ENCODE measurements around the gene LBX2. TPM values are rescaled to one million over a fixed set of nuclear protein-coding genes. Genes with fewer than 3 reads are reported as not detected.

Gene LBX2
- total and polyA plus RNA-seq, 2 experiments from 2014 or later = 0.24 to 0.57 TPM

DNA sequence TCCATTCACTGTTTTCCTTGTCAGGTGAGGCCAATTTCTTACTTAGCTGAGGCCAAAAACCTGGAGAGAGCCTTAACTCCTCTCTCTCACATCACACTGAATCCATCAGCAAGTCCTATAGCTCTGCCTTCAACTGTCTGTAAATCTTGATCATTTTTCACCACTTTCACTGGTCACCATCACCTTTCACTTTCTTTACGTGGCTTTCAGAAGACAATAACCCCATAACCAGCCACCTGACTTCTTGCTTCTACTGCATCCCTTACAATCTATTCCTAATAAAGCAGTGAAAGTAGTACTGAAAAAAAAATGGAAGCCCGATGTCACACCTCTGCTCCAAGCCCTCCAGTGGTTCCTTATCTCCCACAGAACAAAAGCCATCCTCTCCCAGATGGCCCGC lies 46.6 kb upstream of the LBX2 start:
- no peak overlapping the region for H2AFZ ChIP-seq
- no peak overlapping the region for H3K4me3 ChIP-seq
- H3K27ac ChIP-seq (ENCODE audit: low read depth) = no peak overlapping the region
- Mint-ChIP-seq H3K9me3 (peaks cover 3% of the 10 kb centered on the region; the same call in 1 of the 3 replicates), H3K36me3 (ENCODE audit: low read depth) (peaks cover 6% of the 10 kb centered on the region; the same call in 1 of the 3 replicates), H3K27ac (no peak overlapping the region), H3K4me3 (no peak overlapping the region), H3K4me1 (peaks cover 16% of the 10 kb centered on the region; the same call in 2 of the 3 replicates), H3K27me3 (ENCODE audit: insufficient read depth, low read depth, poor library complexity) (peaks cover 36% of the 10 kb centered on the region)
- no peak for TF ChIP-seq CREB1 (CRISPR knock-in tag; IDR thresholded peaks at IDR 0.05; ENCODE audit: low read depth)
- TF ChIP-seq, protein P1, sequence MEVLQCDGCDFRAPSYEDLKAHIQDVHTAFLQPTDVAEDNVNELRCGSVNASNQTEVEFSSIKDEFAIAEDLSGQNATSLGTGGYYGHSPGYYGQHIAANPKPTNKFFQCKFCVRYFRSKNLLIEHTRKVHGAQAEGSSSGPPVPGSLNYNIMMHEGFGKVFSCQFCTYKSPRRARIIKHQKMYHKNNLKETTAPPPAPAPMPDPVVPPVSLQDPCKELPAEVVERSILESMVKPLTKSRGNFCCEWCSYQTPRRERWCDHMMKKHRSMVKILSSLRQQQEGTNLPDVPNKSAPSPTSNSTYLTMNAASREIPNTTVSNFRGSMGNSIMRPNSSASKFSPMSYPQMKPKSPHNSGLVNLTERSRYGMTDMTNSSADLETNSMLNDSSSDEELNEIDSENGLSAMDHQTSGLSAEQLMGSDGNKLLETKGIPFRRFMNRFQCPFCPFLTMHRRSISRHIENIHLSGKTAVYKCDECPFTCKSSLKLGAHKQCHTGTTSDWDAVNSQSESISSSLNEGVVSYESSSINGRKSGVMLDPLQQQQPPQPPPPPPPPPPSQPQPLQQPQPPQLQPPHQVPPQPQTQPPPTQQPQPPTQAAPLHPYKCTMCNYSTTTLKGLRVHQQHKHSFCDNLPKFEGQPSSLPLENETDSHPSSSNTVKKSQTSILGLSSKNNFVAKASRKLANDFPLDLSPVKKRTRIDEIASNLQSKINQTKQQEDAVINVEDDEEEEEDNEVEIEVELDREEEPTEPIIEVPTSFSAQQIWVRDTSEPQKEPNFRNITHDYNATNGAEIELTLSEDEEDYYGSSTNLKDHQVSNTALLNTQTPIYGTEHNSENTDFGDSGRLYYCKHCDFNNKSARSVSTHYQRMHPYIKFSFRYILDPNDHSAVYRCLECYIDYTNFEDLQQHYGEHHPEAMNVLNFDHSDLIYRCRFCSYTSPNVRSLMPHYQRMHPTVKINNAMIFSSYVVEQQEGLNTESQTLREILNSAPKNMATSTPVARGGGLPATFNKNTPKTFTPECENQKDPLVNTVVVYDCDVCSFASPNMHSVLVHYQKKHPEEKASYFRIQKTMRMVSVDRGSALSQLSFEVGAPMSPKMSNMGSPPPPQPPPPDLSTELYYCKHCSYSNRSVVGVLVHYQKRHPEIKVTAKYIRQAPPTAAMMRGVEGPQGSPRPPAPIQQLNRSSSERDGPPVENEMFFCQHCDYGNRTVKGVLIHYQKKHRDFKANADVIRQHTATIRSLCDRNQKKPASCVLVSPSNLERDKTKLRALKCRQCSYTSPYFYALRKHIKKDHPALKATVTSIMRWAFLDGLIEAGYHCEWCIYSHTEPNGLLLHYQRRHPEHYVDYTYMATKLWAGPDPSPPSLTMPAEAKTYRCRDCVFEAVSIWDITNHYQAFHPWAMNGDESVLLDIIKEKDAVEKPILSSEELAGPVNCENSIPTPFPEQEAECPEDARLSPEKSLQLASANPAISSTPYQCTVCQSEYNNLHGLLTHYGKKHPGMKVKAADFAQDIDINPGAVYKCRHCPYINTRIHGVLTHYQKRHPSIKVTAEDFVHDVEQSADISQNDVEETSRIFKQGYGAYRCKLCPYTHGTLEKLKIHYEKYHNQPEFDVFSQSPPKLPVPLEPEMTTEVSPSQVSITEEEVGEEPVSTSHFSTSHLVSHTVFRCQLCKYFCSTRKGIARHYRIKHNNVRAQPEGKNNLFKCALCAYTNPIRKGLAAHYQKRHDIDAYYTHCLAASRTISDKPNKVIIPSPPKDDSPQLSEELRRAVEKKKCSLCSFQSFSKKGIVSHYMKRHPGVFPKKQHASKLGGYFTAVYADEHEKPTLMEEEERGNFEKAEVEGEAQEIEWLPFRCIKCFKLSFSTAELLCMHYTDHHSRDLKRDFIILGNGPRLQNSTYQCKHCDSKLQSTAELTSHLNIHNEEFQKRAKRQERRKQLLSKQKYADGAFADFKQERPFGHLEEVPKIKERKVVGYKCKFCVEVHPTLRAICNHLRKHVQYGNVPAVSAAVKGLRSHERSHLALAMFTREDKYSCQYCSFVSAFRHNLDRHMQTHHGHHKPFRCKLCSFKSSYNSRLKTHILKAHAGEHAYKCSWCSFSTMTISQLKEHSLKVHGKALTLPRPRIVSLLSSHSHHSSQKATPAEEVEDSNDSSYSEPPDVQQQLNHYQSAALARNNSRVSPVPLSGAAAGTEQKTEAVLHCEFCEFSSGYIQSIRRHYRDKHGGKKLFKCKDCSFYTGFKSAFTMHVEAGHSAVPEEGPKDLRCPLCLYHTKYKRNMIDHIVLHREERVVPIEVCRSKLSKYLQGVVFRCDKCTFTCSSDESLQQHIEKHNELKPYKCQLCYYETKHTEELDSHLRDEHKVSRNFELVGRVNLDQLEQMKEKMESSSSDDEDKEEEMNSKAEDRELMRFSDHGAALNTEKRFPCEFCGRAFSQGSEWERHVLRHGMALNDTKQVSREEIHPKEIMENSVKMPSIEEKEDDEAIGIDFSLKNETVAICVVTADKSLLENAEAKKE (CRISPR knock-in tag; IDR thresholded peaks at IDR 0.05) = no peak
- peaks cover 63% of the 10 kb centered on the region for H3K27me3 ChIP-seq (ENCODE audit: insufficient read depth)
- peaks cover 9% of the 10 kb centered on the region; the same call in 1 of the 2 replicates for H3F3A ChIP-seq (replicated peaks; ENCODE audit: low read depth)
- H3K4me2 ChIP-seq = no peak overlapping the region
- H3K4me1 ChIP-seq (ENCODE audit: insufficient read depth) = peaks cover 7% of the 10 kb centered on the region; the same call in 1 of the 2 replicates
- no peak for ATAC-seq
- peaks cover 5% of the 10 kb centered on the region; the same call in 1 of the 2 replicates for H3K79me2 ChIP-seq (replicated peaks; ENCODE audit: insufficient read depth)
- H3K36me3 ChIP-seq (ENCODE audit: insufficient read depth) = no peaks in the 10 kb centered on the region
- no peak for DNase-seq (ENCODE audit: low spot score)
- H3K9me2 ChIP-seq (ENCODE audit: insufficient read depth) = no peaks in the 10 kb centered on the region
- peaks cover 4% of the 10 kb centered on the region; the same call in 1 of the 2 replicates for H4K20me1 ChIP-seq (replicated peaks; ENCODE audit: insufficient read depth)

DNA sequence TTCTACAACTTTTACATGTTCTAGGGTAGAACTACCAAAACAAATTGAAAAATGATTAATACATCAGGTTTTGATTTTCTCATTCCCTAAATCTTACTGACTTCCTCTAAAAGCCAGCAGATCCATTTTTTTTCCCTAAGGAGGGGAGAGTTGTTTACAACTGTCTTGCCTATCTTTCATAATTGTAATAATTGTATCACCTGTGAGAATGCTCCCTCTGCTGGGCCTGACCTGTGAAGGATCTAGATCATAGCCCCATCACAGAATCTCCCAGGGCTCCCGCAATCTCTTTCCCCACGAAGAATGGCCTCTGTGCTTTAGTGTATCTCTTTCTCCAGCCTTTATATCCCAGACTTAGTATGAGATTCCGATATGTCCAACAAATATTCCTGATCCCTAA lies 45.2 kb upstream of the LBX2 start:
- Histone ChIP-seq H3K4me3 (no peak overlapping the region), H3K36me3 (ENCODE audit: insufficient read depth) (no peaks in the 10 kb centered on the region), H3K27me3 (ENCODE audit: insufficient read depth) (peaks cover 49% of the 10 kb centered on the region), H3K9me2 (ENCODE audit: insufficient read depth) (no peaks in the 10 kb centered on the region), H3K79me2 (replicated peaks; ENCODE audit: insufficient read depth) (peaks cover 5% of the 10 kb centered on the region; the same call in 1 of the 2 replicates), H3F3A (replicated peaks; ENCODE audit: low read depth) (peaks cover 9% of the 10 kb centered on the region; the same call in 1 of the 2 replicates), H3K27ac (ENCODE audit: low read depth) (no peak overlapping the region), H4K20me1 (replicated peaks; ENCODE audit: insufficient read depth) (peaks cover 4% of the 10 kb centered on the region; the same call in 1 of the 2 replicates), H3K4me1 (ENCODE audit: insufficient read depth) (peaks cover 7% of the 10 kb centered on the region; the same call in 1 of the 2 replicates), H2AFZ (no peak overlapping the region), H3K4me2 (no peak overlapping the region)
- Mint-ChIP-seq H3K27ac (no peak overlapping the region), H3K4me3 (no peak overlapping the region), H3K4me1 (peaks cover 8% of the 10 kb centered on the region; the same call in 2 of the 3 replicates), H3K27me3 (ENCODE audit: insufficient read depth, low read depth, poor library complexity) (peaks cover 28% of the 10 kb centered on the region), H3K36me3 (ENCODE audit: low read depth) (peaks cover 6% of the 10 kb centered on the region; the same call in 1 of the 3 replicates), H3K9me3 (peaks cover 3% of the 10 kb centered on the region; the same call in 1 of the 3 replicates)
- DNase-seq (ENCODE audit: low spot score) (no peak), ATAC-seq (no peak)
- TF ChIP-seq, protein P2, sequence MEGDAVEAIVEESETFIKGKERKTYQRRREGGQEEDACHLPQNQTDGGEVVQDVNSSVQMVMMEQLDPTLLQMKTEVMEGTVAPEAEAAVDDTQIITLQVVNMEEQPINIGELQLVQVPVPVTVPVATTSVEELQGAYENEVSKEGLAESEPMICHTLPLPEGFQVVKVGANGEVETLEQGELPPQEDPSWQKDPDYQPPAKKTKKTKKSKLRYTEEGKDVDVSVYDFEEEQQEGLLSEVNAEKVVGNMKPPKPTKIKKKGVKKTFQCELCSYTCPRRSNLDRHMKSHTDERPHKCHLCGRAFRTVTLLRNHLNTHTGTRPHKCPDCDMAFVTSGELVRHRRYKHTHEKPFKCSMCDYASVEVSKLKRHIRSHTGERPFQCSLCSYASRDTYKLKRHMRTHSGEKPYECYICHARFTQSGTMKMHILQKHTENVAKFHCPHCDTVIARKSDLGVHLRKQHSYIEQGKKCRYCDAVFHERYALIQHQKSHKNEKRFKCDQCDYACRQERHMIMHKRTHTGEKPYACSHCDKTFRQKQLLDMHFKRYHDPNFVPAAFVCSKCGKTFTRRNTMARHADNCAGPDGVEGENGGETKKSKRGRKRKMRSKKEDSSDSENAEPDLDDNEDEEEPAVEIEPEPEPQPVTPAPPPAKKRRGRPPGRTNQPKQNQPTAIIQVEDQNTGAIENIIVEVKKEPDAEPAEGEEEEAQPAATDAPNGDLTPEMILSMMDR (conservative IDR thresholded peaks at IDR 0.05; ENCODE audit: low read depth in 2 of 2) = peak in 1 of 2 experiments; percentile 19; a peak in 2 of 4 replicates
- TF ChIP-seq, protein P3, sequence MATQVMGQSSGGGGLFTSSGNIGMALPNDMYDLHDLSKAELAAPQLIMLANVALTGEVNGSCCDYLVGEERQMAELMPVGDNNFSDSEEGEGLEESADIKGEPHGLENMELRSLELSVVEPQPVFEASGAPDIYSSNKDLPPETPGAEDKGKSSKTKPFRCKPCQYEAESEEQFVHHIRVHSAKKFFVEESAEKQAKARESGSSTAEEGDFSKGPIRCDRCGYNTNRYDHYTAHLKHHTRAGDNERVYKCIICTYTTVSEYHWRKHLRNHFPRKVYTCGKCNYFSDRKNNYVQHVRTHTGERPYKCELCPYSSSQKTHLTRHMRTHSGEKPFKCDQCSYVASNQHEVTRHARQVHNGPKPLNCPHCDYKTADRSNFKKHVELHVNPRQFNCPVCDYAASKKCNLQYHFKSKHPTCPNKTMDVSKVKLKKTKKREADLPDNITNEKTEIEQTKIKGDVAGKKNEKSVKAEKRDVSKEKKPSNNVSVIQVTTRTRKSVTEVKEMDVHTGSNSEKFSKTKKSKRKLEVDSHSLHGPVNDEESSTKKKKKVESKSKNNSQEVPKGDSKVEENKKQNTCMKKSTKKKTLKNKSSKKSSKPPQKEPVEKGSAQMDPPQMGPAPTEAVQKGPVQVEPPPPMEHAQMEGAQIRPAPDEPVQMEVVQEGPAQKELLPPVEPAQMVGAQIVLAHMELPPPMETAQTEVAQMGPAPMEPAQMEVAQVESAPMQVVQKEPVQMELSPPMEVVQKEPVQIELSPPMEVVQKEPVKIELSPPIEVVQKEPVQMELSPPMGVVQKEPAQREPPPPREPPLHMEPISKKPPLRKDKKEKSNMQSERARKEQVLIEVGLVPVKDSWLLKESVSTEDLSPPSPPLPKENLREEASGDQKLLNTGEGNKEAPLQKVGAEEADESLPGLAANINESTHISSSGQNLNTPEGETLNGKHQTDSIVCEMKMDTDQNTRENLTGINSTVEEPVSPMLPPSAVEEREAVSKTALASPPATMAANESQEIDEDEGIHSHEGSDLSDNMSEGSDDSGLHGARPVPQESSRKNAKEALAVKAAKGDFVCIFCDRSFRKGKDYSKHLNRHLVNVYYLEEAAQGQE (IDR thresholded peaks at IDR 0.05; ENCODE audit: unreplicated experiment) = no peak
